H9 (cell line): ENCODE results near the gene ATXN1L. TPM values are rescaled to one million over a fixed set of nuclear protein-coding genes. Genes with fewer than 3 reads are reported as not detected.

Experiments
- DNase-seq: peaks from one replicate; pipeline ENCODE4 v3.0.0-alpha.2; 2017
- H2AFZ ChIP-seq: one replicate; pipeline ENCODE4 v1.6.1; 2013; ENCODE audit warnings: mild to moderate bottlenecking, low read length, control low read depth, moderate library complexity
- H2AK5ac ChIP-seq: 2 replicates; pipeline ENCODE4 v1.6.1; 2013; ENCODE audit warnings: low read length, control low read depth, mixed read lengths; ENCODE audit not compliant: insufficient read length
- H2BK120ac ChIP-seq: one replicate; pipeline ENCODE4 v1.6.1; 2013; ENCODE audit warnings: low read depth, mild to moderate bottlenecking, low read length, control low read depth, inconsistent platforms; ENCODE audit not compliant: poor library complexity, severe bottlenecking
- H2BK12ac ChIP-seq: 2 replicates; pipeline ENCODE4 v1.6.1; 2013; ENCODE audit warnings: low read length, control low read depth, mixed read lengths, low read depth; ENCODE audit not compliant: insufficient read length
- H2BK15ac ChIP-seq: 2 replicates; pipeline ENCODE4 v1.6.1; 2013; ENCODE audit warnings: low read depth, low read length, control low read depth
- H2BK20ac ChIP-seq: one replicate; pipeline ENCODE4 v1.6.1; 2013; ENCODE audit warnings: low read depth, mild to moderate bottlenecking, low read length, control low read depth, inconsistent platforms; ENCODE audit not compliant: poor library complexity, severe bottlenecking
- H2BK5ac ChIP-seq: 2 replicates; pipeline ENCODE4 v1.6.1; 2013; ENCODE audit warnings: low read length, control low read depth, mixed read lengths; ENCODE audit not compliant: insufficient read length
- H3K14ac ChIP-seq: 2 replicates; pipeline ENCODE4 v1.6.1; 2013; ENCODE audit warnings: low read length, control low read depth; ENCODE audit not compliant: insufficient read depth
- H3K18ac ChIP-seq: 2 replicates; pipeline ENCODE4 v1.6.1; 2013; ENCODE audit warnings: low read depth, mild to moderate bottlenecking, mixed read lengths, low read length, control low read depth; ENCODE audit not compliant: insufficient read length
- H3K23ac ChIP-seq: 2 replicates; pipeline ENCODE4 v1.6.1; 2013; ENCODE audit warnings: low read length, control low read depth, mixed read lengths, low read depth; ENCODE audit not compliant: insufficient read length
- H3K23me2 ChIP-seq: 2 replicates; pipeline ENCODE4 v1.6.1; 2013; ENCODE audit warnings: low read depth, mild to moderate bottlenecking, mixed read lengths, low read length, control low read depth; ENCODE audit not compliant: insufficient read length, poor library complexity, severe bottlenecking
- H3K27ac ChIP-seq: 2 replicates; pipeline ENCODE4 v1.5.1; 2013; ENCODE audit warnings: low read length, control low read depth, mixed read lengths, low read depth; ENCODE audit not compliant: insufficient read length
- H3K27me3 ChIP-seq: 2 replicates; pipeline ENCODE4 v1.6.1; 2013; ENCODE audit warnings: low read length, control low read depth, inconsistent platforms; ENCODE audit not compliant: insufficient read depth
- H3K4ac ChIP-seq: 2 replicates; pipeline ENCODE4 v1.6.1; 2013; ENCODE audit warnings: low read depth, mild to moderate bottlenecking, control low read depth, inconsistent platforms, low read length, moderate library complexity
- H3K4me1 ChIP-seq: 2 replicates; pipeline ENCODE4 v1.6.1; 2013; ENCODE audit warnings: low read length, control low read depth, inconsistent platforms; ENCODE audit not compliant: insufficient read depth
- H3K4me2 ChIP-seq: 2 replicates; pipeline ENCODE4 v1.6.1; 2013; ENCODE audit warnings: low read length, control low read depth, mixed read lengths; ENCODE audit not compliant: insufficient read length, insufficient read depth
- H3K56ac ChIP-seq: 2 replicates; pipeline ENCODE4 v1.6.1; 2013; ENCODE audit warnings: low read depth, mild to moderate bottlenecking, mixed read lengths, low read length, control low read depth; ENCODE audit not compliant: insufficient read length
- H3K79me1 ChIP-seq: 2 replicates; pipeline ENCODE4 v1.6.1; 2013; ENCODE audit warnings: low read depth, mild to moderate bottlenecking, moderate library complexity, low read length, control low read depth, inconsistent platforms; ENCODE audit not compliant: insufficient read depth, poor library complexity, severe bottlenecking
- H3K79me2 ChIP-seq: 2 replicates; pipeline ENCODE4 v1.6.1; 2013; ENCODE audit warnings: low read length, control low read depth, inconsistent platforms; ENCODE audit not compliant: insufficient read depth
- H3K9ac ChIP-seq: 2 replicates; pipeline ENCODE4 v1.6.1; 2013; ENCODE audit warnings: low read length, control low read depth, mixed read lengths; ENCODE audit not compliant: insufficient read length; ENCODE audit errors: extremely low read depth
- H3K9me3 ChIP-seq: one replicate; pipeline ENCODE4 v1.6.1; 2013; ENCODE audit warnings: low read depth, low read length, inconsistent platforms; ENCODE audit not compliant: control insufficient read depth
- H3T11ph ChIP-seq: one replicate; pipeline ENCODE4 v1.6.1; 2013; ENCODE audit warnings: mild to moderate bottlenecking, low read length, control low read depth, inconsistent platforms
- H4K20me1 ChIP-seq: one replicate; pipeline ENCODE4 v1.6.1; 2013; ENCODE audit not compliant: control insufficient read depth, insufficient read length, insufficient read depth
- H4K5ac ChIP-seq: 2 replicates; pipeline ENCODE4 v1.6.1; 2013; ENCODE audit warnings: low read depth, mild to moderate bottlenecking, mixed read lengths, low read length, control low read depth; ENCODE audit not compliant: insufficient read length
- H4K8ac ChIP-seq: replicated peaks from 2 replicates; pipeline ENCODE4 v1.6.1; 2013; ENCODE audit warnings: low read length, control low read depth, mixed read lengths, low read depth; ENCODE audit not compliant: insufficient read length
- H4K91ac ChIP-seq: 2 replicates; pipeline ENCODE4 v1.6.1; 2013; ENCODE audit warnings: low read depth, mild to moderate bottlenecking, moderate library complexity, mixed read lengths, low read length, control low read depth; ENCODE audit not compliant: insufficient read length
- H3K27ac Mint-ChIP-seq, 3 experiments: 2 replicates in 2 of 3; 3 replicates in 1 of 3; pipeline ENCODE4 v1.8.0; 2020 to 2021; ENCODE audit warnings: mixed read lengths in 3 of 3, mild to moderate bottlenecking in 1 of 3, moderate library complexity in 1 of 3
- H3K27me3 Mint-ChIP-seq: 2 replicates; pipeline ENCODE4 v1.8.0; 2021; ENCODE audit warnings: low read depth, mild to moderate bottlenecking, moderate library complexity, mixed read lengths
- H3K36me3 Mint-ChIP-seq, 3 experiments: 2 replicates in 2 of 3; 3 replicates in 1 of 3; pipeline ENCODE4 v1.8.0; 2020 to 2021; ENCODE audit warnings: low read depth in 3 of 3, mixed read lengths in 3 of 3; ENCODE audit not compliant: insufficient read depth in 1 of 3
- H3K4me1 Mint-ChIP-seq, 2 experiments: 2 replicates each; pipeline ENCODE4 v1.8.0; 2020; ENCODE audit warnings: mixed read lengths in 2 of 2
- H3K4me3 Mint-ChIP-seq, 2 experiments: 2 replicates in 1 of 2; 3 replicates in 1 of 2; pipeline ENCODE4 v1.8.0; 2020 to 2021; ENCODE audit warnings: mild to moderate bottlenecking in 2 of 2, mixed read lengths in 2 of 2, moderate library complexity in 1 of 2
- H3K9me3 Mint-ChIP-seq, 2 experiments: 2 replicates in 1 of 2; 3 replicates in 1 of 2; pipeline ENCODE4 v1.8.0; 2020; ENCODE audit warnings: mild to moderate bottlenecking in 2 of 2, mixed read lengths in 2 of 2, moderate library complexity in 1 of 2
- WGBS: extraction: QIAGEN DNeasy Blood & Tissue Kit; methylation state at CpG from one replicate; pipeline ENCODE4 v1.1.7; 2013; ENCODE audit warnings: missing lambda C conversion rate, low lambda C conversion rate, mixed read lengths; ENCODE audit not compliant: insufficient read length; ENCODE audit errors: extremely low coverage; 5-methylcytosine and 5-hydroxymethylcytosine counted together
- total RNA-seq: library from RNA; stranded (reverse); gene quantifications from 2 replicates; pipeline ENCODE4 v1.2.1, GENCODE V29; 2021
- TF ChIP-seq, protein P1 (sequence below): fragments of 200-600 bp; sonication (generic); conservative IDR thresholded peaks from 3 replicates; pipeline ENCODE4 v1.8.0; 2021; ENCODE audit warnings: antibody characterized with exemption, mild to moderate bottlenecking

The ATXN1L gene
- total RNA-seq, 1 experiment from 2014 or later = 30.3 TPM

DNA sequence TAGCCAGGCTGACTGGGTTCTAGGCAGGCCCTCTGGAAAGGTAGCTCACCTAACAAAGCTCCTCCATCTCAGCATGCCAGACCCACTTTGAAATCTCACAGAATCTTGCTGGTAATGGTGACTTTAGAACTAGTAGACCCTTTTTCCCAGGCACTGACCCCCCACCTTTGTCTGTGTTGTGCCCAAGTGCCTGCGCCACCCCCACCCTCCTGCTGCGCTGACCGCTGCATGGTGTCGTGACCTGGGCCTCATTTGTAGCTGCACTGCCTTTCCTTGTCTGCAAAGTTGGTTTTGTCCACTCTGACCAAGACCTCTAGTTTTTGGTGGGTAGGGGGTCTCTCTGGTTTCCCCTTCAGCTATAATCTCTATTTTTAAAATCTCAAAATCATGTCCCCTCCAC is 6.8 kb downstream of the ATXN1L start:
- Histone ChIP-seq H2AFZ (no peak overlapping the region), H3T11ph (no peak overlapping the region), H4K5ac (no peak overlapping the region), H2BK120ac (no peak overlapping the region), H3K27me3 (no peaks in the 10 kb centered on the region), H4K20me1 (no peaks in the 10 kb centered on the region), H3K56ac (no peak overlapping the region), H3K14ac (no peak overlapping the region), H3K4me2 (no peak overlapping the region), H3K79me1 (no peaks in the 10 kb centered on the region), H3K9ac (no peak overlapping the region), H4K8ac (no peak overlapping the region), H2BK5ac (no peak overlapping the region), H2BK15ac (no peak overlapping the region), H2BK12ac (no peak overlapping the region), H3K4me1 (no peaks in the 10 kb centered on the region), H4K91ac (no peak overlapping the region), H3K9me3 (no peaks in the 10 kb centered on the region), H3K18ac (no peak overlapping the region), H3K4ac (no peak overlapping the region), H3K23ac (no peak overlapping the region), H3K79me2 (no peaks in the 10 kb centered on the region; the same call in 1 of the 2 replicates), H2AK5ac (no peak overlapping the region), H3K27ac (no peak overlapping the region), H2BK20ac (no peak overlapping the region), H3K23me2 (no peaks in the 10 kb centered on the region)
- Mint-ChIP-seq H3K4me1 (no peaks in the 10 kb centered on the region), H3K27me3 (no peaks in the 10 kb centered on the region; the same call in 1 of the 2 replicates), H3K36me3 (peaks cover 16 to 61% (median 41%) of the 10 kb centered on the region in 3 experiments; a peak in 6 of 7 replicates), H3K4me3 (peak overlapping the region in 1 of 2 experiments; percentile 37; a peak in 1 of 5 replicates), H3K9me3 (no peaks in the 10 kb centered on the region), H3K27ac (no peak overlapping the region)
- DNase-seq = no peak
- TF ChIP-seq, protein P1, sequence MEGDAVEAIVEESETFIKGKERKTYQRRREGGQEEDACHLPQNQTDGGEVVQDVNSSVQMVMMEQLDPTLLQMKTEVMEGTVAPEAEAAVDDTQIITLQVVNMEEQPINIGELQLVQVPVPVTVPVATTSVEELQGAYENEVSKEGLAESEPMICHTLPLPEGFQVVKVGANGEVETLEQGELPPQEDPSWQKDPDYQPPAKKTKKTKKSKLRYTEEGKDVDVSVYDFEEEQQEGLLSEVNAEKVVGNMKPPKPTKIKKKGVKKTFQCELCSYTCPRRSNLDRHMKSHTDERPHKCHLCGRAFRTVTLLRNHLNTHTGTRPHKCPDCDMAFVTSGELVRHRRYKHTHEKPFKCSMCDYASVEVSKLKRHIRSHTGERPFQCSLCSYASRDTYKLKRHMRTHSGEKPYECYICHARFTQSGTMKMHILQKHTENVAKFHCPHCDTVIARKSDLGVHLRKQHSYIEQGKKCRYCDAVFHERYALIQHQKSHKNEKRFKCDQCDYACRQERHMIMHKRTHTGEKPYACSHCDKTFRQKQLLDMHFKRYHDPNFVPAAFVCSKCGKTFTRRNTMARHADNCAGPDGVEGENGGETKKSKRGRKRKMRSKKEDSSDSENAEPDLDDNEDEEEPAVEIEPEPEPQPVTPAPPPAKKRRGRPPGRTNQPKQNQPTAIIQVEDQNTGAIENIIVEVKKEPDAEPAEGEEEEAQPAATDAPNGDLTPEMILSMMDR = no peak
- no CpG with 5 or more reads among the region's 4 CpGs for WGBS
